Heart right ventricle (tissue), 16 donors: ENCODE results near the gene IRGC. TPM values are rescaled to one million over a fixed set of nuclear protein-coding genes. Genes with fewer than 3 reads are reported as not detected.
A peak's percentile ranks its signal among the peaks of the same experiment; 100 is the strongest.
"Not testable (repeated sequence)": the region's sequence is repeated elsewhere in the genome, so short reads cannot be mapped to it uniquely, and the experiment has no call there.

Source experiments
- ATAC-seq, 8 donors: fragments of 200-7000 bp; cut with Tn5 transposase; one replicate each; pipeline ENCODE4 v1.9.1; 2020; ENCODE audit warnings: mild to moderate bottlenecking in 8 of 8, moderate library complexity in 8 of 8, moderate number of reproducible peaks in 1 of 8
- DNase-seq, 2 donors: peaks; one replicate each; pipeline ENCODE4 v3.0.0-alpha.2; 2020
- H3K27ac ChIP-seq, 10 donors: fragments of 200-600 bp; sonication (generic) in 2 of 10; one replicate each; pipeline versions ENCODE4 v1.5.0 to v1.8.0; 2020 to 2022; ENCODE audit warnings: mild to moderate bottlenecking in 3 of 10
- H3K27me3 ChIP-seq, 7 donors: fragments of 200-600 bp; one replicate each; pipeline ENCODE4 v1.8.0; 2021 to 2022; ENCODE audit warnings: mild to moderate bottlenecking in 2 of 7
- H3K36me3 ChIP-seq, 9 donors: fragments of 200-600 bp; sonication (generic) in 1 of 9; one replicate each; pipeline versions ENCODE4 v1.5.0 to v1.8.0; 2020 to 2022; ENCODE audit warnings: mild to moderate bottlenecking in 2 of 9
- H3K4me1 ChIP-seq, 9 donors: fragments of 200-600 bp; sonication (generic) in 1 of 9; one replicate each; pipeline versions ENCODE4 v1.5.0 to v1.8.0; 2020 to 2022; ENCODE audit warnings: mild to moderate bottlenecking in 4 of 9
- H3K4me3 ChIP-seq, 10 donors: fragments of 200-600 bp; sonication (generic) in 2 of 10; one replicate each; pipeline versions ENCODE4 v1.5.0 to v1.8.0; 2020 to 2022; ENCODE audit warnings: mild to moderate bottlenecking in 7 of 10, moderate library complexity in 2 of 10
- H3K9me3 ChIP-seq, 11 donors: fragments of 200-600 bp in 10 of 11; sonication (generic) in 2 of 11; one replicate each; pipeline versions ENCODE4 v1.5.0 to v1.8.0; 2013 to 2022; ENCODE audit warnings: mild to moderate bottlenecking in 2 of 11, control low read depth in 1 of 11, moderate library complexity in 1 of 11
- WGBS, 2 donors: extraction: QIAGEN DNeasy Blood & Tissue Kit; methylation state at CpG; one replicate each; pipeline ENCODE4 v1.1.7; 2013; ENCODE audit warnings: inconsistent platforms in 1 of 2; 5-methylcytosine and 5-hydroxymethylcytosine counted together
- intact Hi-C, 10 donors: fragments of 100-400 bp; cut with DNase I; formaldehyde crosslinking; loops; one replicate each; pipeline versions ENCODE4 v1.11.1 to v1.14.2; 2022
- polyA plus RNA-seq, 2 donors: library from polyadenylated mRNA; stranded (reverse); fragments of 200-250 nt; gene quantifications; one replicate each; pipeline ENCODE4 v1.2.3, GENCODE V29; 2013
- total RNA-seq, 10 donors: library from RNA; stranded (reverse); fragmentation: NEBNext Ultra II Directional in 3 of 10; extraction: Animal tissue kit (Norgen Biotek cat#: 25700) in 3 of 10; gene quantifications; one replicate each; pipeline versions ENCODE4 v1.2.1 to v1.2.4, GENCODE V29; 2021 to 2023
- TF ChIP-seq, protein P1 (sequence below), 9 donors: fragments of 200-600 bp; sonication (generic) in 2 of 9; IDR thresholded peaks; one replicate each; pipeline versions ENCODE4 v1.5.0 to v1.8.0; 2021 to 2022; ENCODE audit warnings: antibody characterized with exemption in 9 of 9, mild to moderate bottlenecking in 5 of 9, moderate library complexity in 1 of 9
- donor health status: Arrhythmogenic right ventricular cardiomyopathy.
- donor health status: ischemic (EF 13 %, LVEDD 7.1; RV severe dilation, severe dysfunction).
- donor health status: healthy with polysubstance abuse.
- donor health status: DM: no; HTN: yes; CAD: no.
- donor health status: DM: no; HTN: no; CAD: no.
- donor health status: ischemic (EF 25% LVEDD 6.9; RV normal size, moderate dysfunction).
- donor health status: ischemic (EF 25% LVEDD 5.7; RV mildly dilated, moderate dysfunction).
- donor health status: healthy.
- donor health status: DM: yes; HTN: yes; CAD: no.
- donor health status: Ischemic cardiomyopathy.
- donor health status: ischemic (EF 35%, LVEDD 5.7; RV mildly dilated, moderate dysfunction).
- donor health status: nonischemic (EF 11% LVEDD 7.7; RV severe dilation, severe dysfunction).
- donor health status: DM: yes; HTN: yes; CAD: no.
- donor health status: PGD.
- donor health status: ischemic (EF 29% LVEDD 5.4; RV normal size, mild dysfunction).
- donor health status: nonischemic (EF 23%, LVEDD 6.1; RV moderate dilation, normal function).

Gene IRGC
- total and polyA plus RNA-seq, 12 donors, result not detected

DNA sequence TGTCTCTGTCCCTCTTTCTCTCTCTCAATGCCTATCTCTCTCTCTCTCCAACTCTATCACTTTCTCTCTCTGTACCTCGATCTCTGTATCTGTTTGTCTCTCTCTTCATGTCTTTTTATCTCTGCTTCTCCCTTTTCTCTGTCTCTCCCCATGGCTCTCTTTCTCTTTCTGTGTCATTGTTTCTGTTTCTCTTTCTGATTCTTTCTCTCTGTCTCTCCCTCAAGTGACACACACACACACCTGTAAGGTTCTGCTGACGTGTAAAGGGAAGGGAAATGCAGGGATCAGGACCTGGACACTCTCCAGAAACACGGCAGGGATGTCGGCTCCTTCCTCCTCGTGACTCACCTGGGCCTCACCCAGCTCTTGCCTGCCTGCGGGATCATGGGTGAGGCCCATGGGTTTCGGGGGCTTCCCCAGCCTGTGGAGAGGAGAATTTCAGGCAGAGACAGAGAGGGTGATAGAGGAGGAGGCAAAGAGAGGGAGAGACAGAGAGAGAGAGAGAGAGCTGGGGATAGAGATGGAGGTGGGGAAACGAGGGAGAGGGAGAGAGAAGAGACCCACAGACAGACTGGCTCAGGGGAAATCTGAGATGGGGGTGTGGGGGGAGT is 40.5 kb upstream of the IRGC start:
- Histone ChIP-seq H3K4me3 (no peak overlapping the region), H3K4me1 (peaks cover 0 to 47% (median 3%) of the 10 kb centered on the region in 9 donors), H3K36me3 (no peaks in the 10 kb centered on the region), H3K9me3 (no peaks in the 10 kb centered on the region), H3K27me3 (no peaks in the 10 kb centered on the region), H3K27ac (peak overlapping the region in 2 of 10 donors; percentile 74 to 87)
- TF ChIP-seq, protein P1, sequence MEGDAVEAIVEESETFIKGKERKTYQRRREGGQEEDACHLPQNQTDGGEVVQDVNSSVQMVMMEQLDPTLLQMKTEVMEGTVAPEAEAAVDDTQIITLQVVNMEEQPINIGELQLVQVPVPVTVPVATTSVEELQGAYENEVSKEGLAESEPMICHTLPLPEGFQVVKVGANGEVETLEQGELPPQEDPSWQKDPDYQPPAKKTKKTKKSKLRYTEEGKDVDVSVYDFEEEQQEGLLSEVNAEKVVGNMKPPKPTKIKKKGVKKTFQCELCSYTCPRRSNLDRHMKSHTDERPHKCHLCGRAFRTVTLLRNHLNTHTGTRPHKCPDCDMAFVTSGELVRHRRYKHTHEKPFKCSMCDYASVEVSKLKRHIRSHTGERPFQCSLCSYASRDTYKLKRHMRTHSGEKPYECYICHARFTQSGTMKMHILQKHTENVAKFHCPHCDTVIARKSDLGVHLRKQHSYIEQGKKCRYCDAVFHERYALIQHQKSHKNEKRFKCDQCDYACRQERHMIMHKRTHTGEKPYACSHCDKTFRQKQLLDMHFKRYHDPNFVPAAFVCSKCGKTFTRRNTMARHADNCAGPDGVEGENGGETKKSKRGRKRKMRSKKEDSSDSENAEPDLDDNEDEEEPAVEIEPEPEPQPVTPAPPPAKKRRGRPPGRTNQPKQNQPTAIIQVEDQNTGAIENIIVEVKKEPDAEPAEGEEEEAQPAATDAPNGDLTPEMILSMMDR (IDR thresholded peaks at IDR 0.05), result no peak
- no peak for DNase-seq
- intact Hi-C loops, result loop anchor here in 2 of 10 donors (10.0 kb wide), 2 partner anchors 49 to 109 kb away; partner anchors contain the start of gene KCNN4 (in 1 of the 2)
- 34% methylated on average over 8 of the region's 8 CpGs for whole genome bisulfite sequencing, 2 donors
- ATAC-seq, result no peak

- intact Hi-C loops, result loop anchor here in 2 of 10 donors (10.0 kb wide), 2 partner anchors 49 to 109 kb away; partner anchors contain the start of gene KCNN4 (in 1 of the 2)
- Histone ChIP-seq H3K27me3 (no peaks in the 10 kb centered on the region), H3K27ac (peak overlapping the region in 2 of 10 donors; percentile 74 to 87), H3K36me3 (no peaks in the 10 kb centered on the region), H3K4me1 (peaks cover 0 to 41% (median 0%) of the 10 kb centered on the region in 9 donors), H3K4me3 (no peak overlapping the region), H3K9me3 (no peaks in the 10 kb centered on the region)
- TF ChIP-seq, protein P1 (IDR thresholded peaks at IDR 0.05), result no peak
- 89 to 90% methylated on average over 11 of the region's 11 CpGs for WGBS, 2 donors
- ATAC-seq, result no peak
- DNase-seq, result no peak
These were observed 40.0 kb upstream of the IRGC start for GRCh38 chr19:43675906-43676305.

GRCh38 chr19:43678512-43679261 is 37.2 kb upstream of the IRGC start:
- no peak overlapping the region for H3K27ac ChIP-seq
- H3K36me3 ChIP-seq, result no peaks in the 10 kb centered on the region
- intact Hi-C loops, result loop anchor here in 2 of 10 donors (10.0 kb wide), 2 partner anchors 46 to 106 kb away; partner anchors contain the start of gene KCNN4 (in 1 of the 2)
- H3K4me3 ChIP-seq, result no peak overlapping the region
- 89 to 90% methylated on average over 11 of the region's 11 CpGs for WGBS, 2 donors
- ATAC-seq (peak in 1 of 8 donors; percentile 45), DNase-seq (no peak)
- no peaks in the 10 kb centered on the region for H3K27me3 ChIP-seq
- peaks cover 0 to 19% (median 0%) of the 10 kb centered on the region in 9 donors for H3K4me1 ChIP-seq
- no peaks in the 10 kb centered on the region for H3K9me3 ChIP-seq
- TF ChIP-seq, protein P1 (IDR thresholded peaks at IDR 0.05), result no peak

DNA sequence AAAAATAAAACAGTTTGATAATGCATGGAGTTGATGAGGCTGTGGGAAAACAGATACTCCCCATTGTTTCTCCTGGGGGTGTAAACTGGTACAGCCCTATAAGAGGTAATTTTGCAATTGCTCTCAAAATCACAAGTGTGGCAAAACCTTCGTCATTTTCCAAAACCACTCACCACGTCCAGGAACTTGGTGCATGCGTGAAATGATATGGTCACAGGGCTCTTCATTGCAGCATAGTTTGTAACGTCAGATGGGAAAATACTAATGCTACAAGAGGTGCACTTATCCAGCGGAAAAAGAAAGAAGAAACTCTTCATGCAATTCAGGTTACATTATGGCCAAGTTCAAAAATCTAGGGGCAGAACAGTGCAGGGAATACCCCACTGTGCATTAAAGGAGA is 34.1 kb upstream of the IRGC start:
- intact Hi-C loops, result no loop called here
- Histone ChIP-seq H3K4me3 (no peak overlapping the region), H3K9me3 (no peaks in the 10 kb centered on the region), H3K4me1 (peaks cover 0 to 8% (median 0%) of the 10 kb centered on the region in 9 donors), H3K27ac (no peak overlapping the region), H3K36me3 (no peaks in the 10 kb centered on the region), H3K27me3 (no peaks in the 10 kb centered on the region)
- TF ChIP-seq, protein P1 (IDR thresholded peaks at IDR 0.05), result no peak
- 77 to 79% methylated on average over 5 of the region's 5 CpGs for WGBS, 2 donors
- ATAC-seq (no peak), DNase-seq (no peak)

DNA sequence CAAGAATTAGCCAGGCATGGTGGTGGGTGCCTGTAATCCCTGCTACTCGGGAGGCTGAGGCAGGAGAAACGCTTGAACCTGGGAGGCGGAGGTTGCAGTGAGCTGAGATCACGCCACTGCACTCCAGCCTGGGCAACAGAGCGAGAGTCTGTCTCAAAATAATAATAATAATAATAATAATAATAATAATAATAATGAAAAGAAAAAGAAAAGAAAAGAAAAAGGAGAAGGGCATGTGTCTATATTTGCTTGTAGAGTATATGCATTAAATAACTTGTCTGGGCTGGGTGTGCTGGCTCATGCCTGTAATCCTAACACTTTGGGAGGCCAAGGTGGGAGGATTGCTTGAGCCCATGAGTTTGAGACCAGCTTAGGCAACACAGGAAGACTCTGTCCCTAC is 33.6 kb upstream of the IRGC start:
- H3K9me3 ChIP-seq, ATAC-seq, H3K27ac ChIP-seq, H3K4me1 ChIP-seq, H3K27me3 ChIP-seq, H3K4me3 ChIP-seq, DNase-seq, intact Hi-C loops, H3K36me3 ChIP-seq: not testable (repeated sequence)
- 93 to 95% methylated on average over 5 of the region's 5 CpGs for WGBS, 2 donors
